ENCODE data around the gene PAFAH1B2. TPM values are rescaled to one million over a fixed set of nuclear protein-coding genes. Genes with fewer than 3 reads are reported as not detected.

PAFAH1B2 gene
- total and polyA plus RNA-seq, 2 of the 8 experiments (the other 6 are each of a cell fraction or from before 2014, with no cell fraction given): 38.2 to 161 TPM

DNA sequence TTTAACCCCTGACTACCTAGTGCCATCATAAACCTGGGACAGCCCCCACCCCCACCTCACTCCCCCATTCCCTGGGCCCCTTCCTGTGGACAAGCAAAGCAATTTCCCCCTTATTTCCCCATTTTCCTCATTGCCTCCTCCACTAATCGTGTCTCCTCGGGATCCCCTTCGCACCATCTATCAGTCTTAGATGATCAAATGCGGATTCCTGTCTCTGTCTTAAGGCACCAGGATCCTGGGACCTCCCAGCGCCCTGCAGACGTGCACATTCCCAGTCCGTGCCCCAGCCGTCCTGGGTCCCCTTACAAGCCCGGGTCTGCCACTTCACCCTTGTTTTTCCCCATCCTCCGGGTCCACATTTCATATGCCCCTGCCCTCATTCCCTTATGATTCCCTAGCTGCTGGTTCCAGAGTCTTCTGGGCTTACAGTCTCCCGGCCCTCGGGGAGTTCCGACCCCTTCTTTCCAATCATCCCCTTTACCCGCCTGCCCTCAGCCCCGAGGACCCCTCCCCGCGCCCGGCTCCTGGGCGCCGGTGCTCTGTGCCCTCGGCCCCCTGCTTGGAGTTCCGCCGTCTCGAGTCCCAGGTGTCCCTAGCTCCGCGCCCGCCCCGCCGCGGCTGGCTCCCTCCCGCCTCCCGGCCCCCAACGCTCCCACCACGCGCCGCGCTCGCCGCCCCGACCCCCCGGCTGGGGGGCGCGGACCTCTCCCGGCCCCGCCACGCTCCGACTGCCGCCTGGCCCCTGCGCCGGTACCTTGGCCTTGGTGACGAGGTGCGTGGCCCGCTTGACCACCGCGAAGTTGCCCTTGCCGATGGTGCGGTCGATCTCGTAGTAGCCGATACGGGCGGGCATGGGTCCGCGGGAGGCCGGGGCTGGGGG lies 46.5 kb upstream of the PAFAH1B2 start (continued):
- TF ChIP-seq KDM1A (IDR thresholded peaks at IDR 0.05; ENCODE audit: borderline replicate concordance, low read length) (no peak), NRF1 (IDR thresholded peaks at IDR 0.05; ENCODE audit: low read depth, low read length) (no peak), CBX5 (IDR thresholded peaks at IDR 0.05; ENCODE audit: low read depth, low read length) (no peak), ATF3 (IDR thresholded peaks at IDR 0.05; ENCODE audit: insufficient read depth, low read depth, low read length) (no peak), RBBP5 (IDR thresholded peaks at IDR 0.05; ENCODE audit: borderline replicate concordance, low read depth, low read length) (peak; percentile 76; the same call in 1 of the 2 replicates), SIRT6 (IDR thresholded peaks at IDR 0.05; ENCODE audit: low read length) (no peak), SP1 (IDR thresholded peaks at IDR 0.05; ENCODE audit: low read depth, low read length) (no peak)

Measured in H1 (cell line).